Measurements from ENCODE around the gene C20orf141. TPM values are rescaled to one million over a fixed set of nuclear protein-coding genes. Genes with fewer than 3 reads are reported as not detected.

The C20orf141 gene
- total RNA-seq, 6 experiments from 2014 or later, result not detected

GRCh38 chr20:2838170-2838797 lies 23.5 kb downstream of the C20orf141 start:
- TF ChIP-seq CTCF (IDR thresholded peaks at IDR 0.05), result no peak
- no peak for DNase-seq
- H3K27me3 Mint-ChIP-seq (ENCODE audit: insufficient read depth), result no peaks in the 10 kb centered on the region
- H3K4me3 Mint-ChIP-seq, result no peak overlapping the region
- no peak overlapping the region for H3K27ac Mint-ChIP-seq
- peaks cover 23% of the 10 kb centered on the region for H3K4me1 Mint-ChIP-seq (ENCODE audit: low read depth)
- peaks cover 22% of the 10 kb centered on the region for H3K36me3 Mint-ChIP-seq (ENCODE audit: low read depth)
- H3K9me3 Mint-ChIP-seq, result no peaks in the 10 kb centered on the region

- Mint-ChIP-seq H3K27me3 (ENCODE audit: insufficient read depth) (no peaks in the 10 kb centered on the region), H3K36me3 (ENCODE audit: low read depth) (peaks cover 27% of the 10 kb centered on the region), H3K4me1 (ENCODE audit: low read depth) (peaks cover 23% of the 10 kb centered on the region), H3K9me3 (no peaks in the 10 kb centered on the region), H3K27ac (peak overlapping the region; percentile 83), H3K4me3 (peak overlapping the region; percentile 82)
- no peak for TF ChIP-seq CTCF (IDR thresholded peaks at IDR 0.05)
- DNase-seq, result no peak
Measured at GRCh38 chr20:2838847-2839671, 24.3 kb downstream of the C20orf141 start.

GRCh38 chr20:2839732-2840137 lies 24.9 kb downstream of the C20orf141 start:
- peak overlapping the region; percentile 83 for H3K27ac Mint-ChIP-seq
- H3K27me3 Mint-ChIP-seq (ENCODE audit: insufficient read depth), result no peaks in the 10 kb centered on the region
- H3K36me3 Mint-ChIP-seq (ENCODE audit: low read depth), result peaks cover 33% of the 10 kb centered on the region
- TF ChIP-seq CTCF (IDR thresholded peaks at IDR 0.05), result no peak
- no peak for DNase-seq
- peaks cover 23% of the 10 kb centered on the region for H3K4me1 Mint-ChIP-seq (ENCODE audit: low read depth)
- no peaks in the 10 kb centered on the region for H3K9me3 Mint-ChIP-seq
- peak overlapping the region; percentile 82 for H3K4me3 Mint-ChIP-seq

GRCh38 chr20:2840138-2840966 lies 25.6 kb downstream of the C20orf141 start, which contains the start of the genes PCED1A and VPS16:
Gene PCED1A (minus strand): TSS chr20:2840655. CDS start chr20:2839912, 743 bp downstream.
Gene VPS16 (plus strand): TSS chr20:2840745. CDS start chr20:2840775, 30 bp downstream.
- peak within 1 kb of the TSS; percentile 90 for H3K27ac Mint-ChIP-seq
- no peak for TF ChIP-seq CTCF (IDR thresholded peaks at IDR 0.05)
- peak within 1 kb of the TSS; percentile 97 for H3K4me3 Mint-ChIP-seq
- H3K4me1 Mint-ChIP-seq (ENCODE audit: low read depth), result peaks cover 23% of the 10 kb centered on the region
- H3K27me3 Mint-ChIP-seq (ENCODE audit: insufficient read depth), result no peaks in the 10 kb centered on the region
- H3K36me3 Mint-ChIP-seq (ENCODE audit: low read depth), result peaks cover 27% of the 10 kb centered on the region
- peak; percentile 80 for DNase-seq
- no peaks in the 10 kb centered on the region for H3K9me3 Mint-ChIP-seq

GRCh38 chr20:2840967-2841531 lies 26.3 kb downstream of the C20orf141 start:
- peak; percentile 54 for DNase-seq

More at GRCh38 chr20:2840967-2841531, 26.3 kb downstream of the C20orf141 start:
- H3K4me1 Mint-ChIP-seq (ENCODE audit: low read depth), result peaks cover 23% of the 10 kb centered on the region
- H3K9me3 Mint-ChIP-seq, result no peaks in the 10 kb centered on the region
- peaks cover 26% of the 10 kb centered on the region for H3K36me3 Mint-ChIP-seq (ENCODE audit: low read depth)
- TF ChIP-seq CTCF (IDR thresholded peaks at IDR 0.05), result no peak
- peak overlapping the region; percentile 97 for H3K4me3 Mint-ChIP-seq
- H3K27ac Mint-ChIP-seq, result peak overlapping the region; percentile 90
- H3K27me3 Mint-ChIP-seq (ENCODE audit: insufficient read depth), result no peaks in the 10 kb centered on the region
